NCI-H510A treated with DMSO at 0.1 percent for 48 hours (cell line): Measurements from ENCODE around the gene TRERF1.

Source experiments
- DNase-seq: peaks from one replicate; lab custom pipeline; 2025; lab: John Stamatoyannopoulos, UW

Gene TRERF1

DNA sequence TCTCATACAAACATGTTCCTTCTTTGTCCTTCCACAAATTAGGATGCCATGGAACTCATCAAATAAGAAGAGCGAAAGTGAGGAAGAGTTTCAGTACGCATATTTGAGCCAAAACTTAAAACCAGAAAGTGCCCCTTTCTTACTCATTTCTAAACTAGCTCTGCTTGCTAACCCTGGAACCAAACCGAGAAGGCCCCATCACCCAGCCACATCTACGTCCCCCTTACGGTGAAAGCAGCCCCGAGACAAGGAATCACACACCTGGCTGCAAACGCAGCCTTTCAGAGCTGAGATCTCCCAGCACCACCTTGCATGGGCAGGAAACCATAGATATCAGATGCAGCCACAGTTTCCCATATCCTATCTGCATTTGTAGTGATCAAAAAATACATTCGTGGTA is 28.5 kb downstream of the TRERF1 start:
- DNase-seq = no peak

DNA sequence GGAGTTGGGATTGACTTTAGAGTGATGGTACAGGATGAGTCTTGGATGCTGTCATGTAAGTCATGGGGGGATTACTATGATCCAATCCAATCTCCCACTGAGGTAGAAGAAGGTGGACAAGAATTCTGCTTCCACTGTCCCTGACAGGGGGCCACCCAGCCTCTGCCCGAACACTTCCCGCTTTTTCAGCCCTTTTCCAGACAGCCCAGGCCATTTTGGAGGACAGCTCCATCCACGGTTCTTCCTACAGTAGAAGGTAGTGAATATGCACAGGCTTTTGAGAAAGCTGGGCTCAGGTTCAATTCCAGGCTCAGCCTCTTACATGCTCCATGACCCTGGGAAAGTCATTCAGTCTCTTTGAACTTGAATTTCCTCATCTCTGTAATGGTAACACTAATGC is 31.0 kb downstream of the TRERF1 start:
- DNase-seq = no peak

DNA sequence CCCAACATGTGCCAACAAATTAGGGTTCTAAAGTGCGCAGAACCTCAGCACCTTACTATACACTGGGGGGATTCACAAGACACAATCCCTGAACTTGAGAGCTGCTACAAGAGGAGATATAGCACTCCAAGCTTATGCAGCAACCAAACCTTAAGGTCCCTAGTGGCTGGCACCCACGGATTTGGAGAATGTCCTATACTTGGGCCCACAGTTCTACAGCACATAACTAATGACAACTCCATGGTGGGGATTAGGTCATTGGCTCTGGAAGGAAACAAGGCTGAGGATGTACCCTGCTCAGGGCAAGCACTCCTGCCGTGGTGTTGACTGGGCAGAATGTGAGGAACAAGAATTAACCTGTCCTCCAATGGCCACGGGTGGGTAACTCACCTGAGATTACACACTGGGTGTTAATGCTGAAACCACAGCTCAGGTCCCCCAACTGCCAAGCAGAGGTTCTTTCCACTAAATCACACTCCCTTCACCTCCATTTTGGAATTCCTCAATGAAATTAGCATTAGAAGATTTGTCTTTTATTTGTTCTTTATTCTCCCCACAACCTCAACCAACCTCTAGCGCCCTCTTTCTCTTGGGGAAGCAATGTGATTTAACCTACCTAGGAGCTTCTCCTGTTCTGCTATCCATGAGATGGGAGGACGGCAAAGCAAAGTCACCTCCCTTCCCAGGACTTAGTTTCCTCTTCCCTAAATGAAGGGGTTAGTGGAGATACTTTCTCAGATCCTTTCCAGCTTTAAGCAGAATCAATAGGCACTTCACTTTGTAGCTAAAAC is 32.0 kb downstream of the TRERF1 start:
- DNase-seq = no peak

DNA sequence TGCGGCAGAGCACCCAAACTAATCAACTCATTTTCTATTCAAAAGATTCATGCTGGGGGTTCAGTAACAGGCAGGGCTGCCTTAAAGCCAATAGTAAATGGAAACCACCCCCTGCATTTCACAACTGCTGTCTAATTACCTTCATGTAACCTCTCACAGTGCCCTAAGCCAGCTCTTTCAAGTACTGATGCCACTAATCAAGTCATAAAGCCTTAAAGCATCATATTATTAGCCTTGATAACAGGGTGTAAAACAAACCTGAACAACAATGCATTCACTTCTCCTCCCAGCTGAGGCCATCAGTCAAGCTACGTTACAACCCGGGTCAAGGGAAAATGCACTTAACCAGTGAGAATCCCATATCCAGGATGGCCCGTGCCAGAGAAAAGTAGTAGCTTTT is 33.0 kb downstream of the TRERF1 start:
- DNase-seq = no peak

DNA sequence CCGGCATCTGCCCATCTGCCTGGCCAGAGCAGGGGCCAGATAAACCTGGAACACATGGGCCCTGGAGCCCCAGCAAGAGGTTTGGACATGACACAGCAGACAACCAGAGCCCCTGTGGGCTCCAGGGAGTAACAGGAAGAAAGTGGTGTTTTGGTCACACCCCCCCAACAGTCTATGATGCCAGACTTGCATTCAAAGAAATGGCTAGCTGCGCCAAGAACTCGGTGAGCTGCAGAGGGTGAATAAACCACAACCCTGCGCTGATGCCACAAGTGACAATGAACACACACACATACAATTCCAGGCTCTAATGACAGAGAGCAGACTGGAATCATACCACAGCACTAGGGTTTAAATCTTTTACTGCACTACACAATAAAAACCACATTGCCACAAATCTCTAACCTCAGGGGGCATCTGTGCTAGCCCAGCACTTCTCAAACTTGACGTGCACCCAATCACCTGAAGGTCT is 34.0 kb downstream of the TRERF1 start:
- no peak for DNase-seq

DNA sequence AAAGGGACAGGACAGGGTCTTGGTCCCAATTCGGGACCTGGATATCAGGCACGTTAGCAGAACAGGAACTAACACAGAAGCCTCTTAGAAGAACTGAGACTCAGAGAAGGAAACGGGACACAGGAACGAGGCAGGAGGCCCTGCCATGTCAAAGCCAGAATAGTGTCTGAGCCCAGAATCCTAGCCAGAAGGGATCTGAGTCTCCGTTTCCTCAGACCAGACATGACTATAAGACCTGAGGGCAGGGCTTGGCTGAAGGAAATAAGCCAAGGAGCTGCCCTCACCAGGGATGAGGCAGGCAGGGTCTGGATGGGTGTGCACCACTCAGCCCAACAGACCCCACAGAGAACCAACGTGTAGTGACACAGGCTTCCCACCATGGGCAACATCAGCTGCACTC is 40.3 kb downstream of the TRERF1 start:
- DNase-seq = no peak

DNA sequence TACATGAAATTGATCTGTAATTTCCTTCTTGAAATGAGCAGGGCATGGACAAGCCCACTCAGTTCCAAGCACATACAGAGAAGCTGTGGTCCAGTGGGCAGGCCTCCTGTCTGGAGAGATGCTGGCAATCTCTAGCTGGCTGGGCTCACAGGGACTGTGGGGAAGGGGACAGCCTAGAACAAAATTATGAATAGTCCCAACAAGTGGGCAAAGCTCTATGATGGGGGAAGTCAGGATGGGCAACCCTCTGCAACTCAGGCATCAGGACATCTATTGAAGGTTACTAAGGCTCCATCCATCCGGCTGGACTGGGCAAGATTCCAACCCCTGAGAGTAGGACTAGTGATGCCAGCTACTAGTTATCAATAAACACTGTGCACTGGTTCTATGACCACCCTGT is 40.9 kb downstream of the TRERF1 start:
- no peak for DNase-seq

DNA sequence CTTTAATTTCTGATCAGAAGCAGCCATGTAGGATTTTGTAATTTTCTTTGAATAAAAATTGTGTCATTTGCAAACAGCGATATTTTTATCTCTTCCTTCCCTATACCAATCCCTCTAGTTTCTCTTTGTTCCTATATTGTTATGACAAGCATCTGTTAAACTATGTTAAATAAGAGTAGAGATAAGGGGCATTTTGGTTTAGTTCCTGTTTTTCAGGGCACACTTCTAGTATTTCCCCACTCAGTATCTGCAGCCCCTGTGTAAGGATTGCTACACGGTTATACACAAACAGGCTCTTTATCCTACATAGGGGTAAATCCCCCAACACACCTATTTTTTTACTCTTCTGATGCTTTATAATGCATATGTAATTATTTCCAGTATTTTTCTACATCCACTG is 42.1 kb downstream of the TRERF1 start:
- no peak for DNase-seq

DNA sequence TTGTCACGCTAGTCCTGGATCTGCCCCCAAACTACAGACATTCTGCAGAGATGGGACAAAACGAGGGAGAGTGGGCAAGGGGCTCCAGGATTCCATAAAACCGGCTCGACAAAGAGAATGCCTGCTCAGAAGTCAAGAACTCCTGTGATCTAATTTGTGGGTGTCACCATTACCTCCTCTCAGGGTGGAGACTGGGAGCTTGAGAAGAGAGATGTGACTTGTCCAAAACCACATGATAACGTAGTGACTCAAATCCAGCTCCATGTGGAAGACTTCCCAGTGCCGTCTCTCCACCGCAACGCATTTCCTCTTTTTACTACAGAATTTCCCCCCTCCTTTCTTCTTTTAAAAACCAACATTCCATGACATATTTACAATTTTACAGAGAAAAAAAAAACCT is 44.3 kb downstream of the TRERF1 start:
- DNase-seq = no peak

DNA sequence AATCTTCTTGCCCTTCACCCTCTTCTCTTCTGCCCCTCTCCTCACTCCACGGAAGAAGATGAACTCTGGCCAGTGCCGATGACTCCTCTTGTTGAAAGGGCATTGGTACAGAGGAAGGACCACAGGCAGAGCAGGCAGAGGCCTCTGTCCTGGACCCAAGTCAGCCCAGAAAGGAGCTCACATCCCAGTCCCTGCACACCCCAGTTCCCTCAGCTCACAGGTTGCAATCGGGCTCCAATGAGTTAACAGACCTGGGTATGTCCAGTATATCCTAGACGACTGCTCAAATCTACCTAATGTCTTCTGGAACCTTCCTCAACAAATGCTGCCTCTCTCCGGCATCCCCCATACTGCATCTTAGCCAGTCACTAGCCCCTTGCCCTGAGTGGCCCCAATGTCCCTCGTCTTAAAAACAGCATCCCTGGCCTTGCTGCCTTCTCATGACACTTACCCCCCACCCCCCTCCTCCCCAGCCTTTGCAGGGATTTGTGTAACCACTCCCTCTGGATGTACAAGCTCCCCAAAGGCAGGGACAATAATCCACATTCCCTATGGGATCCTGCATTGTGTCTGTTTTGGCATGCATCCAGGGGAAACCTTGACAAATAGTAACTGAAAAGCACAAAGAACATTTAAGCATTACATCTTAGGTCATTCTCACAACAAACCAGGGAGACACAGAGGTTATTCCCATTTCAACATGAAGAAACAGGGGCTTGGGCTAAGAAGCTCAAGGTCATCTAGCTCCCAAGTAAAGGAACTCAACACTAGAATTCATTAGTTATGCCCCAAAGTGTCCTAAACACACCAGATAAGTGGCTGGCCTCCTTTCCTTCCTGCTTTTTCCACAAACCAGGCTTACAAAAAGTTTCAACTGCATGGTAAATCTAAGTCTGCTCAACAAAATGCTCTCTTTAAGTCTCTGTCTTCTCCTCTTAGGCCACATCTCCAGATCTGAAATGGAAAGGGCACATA is 45.1 kb downstream of the TRERF1 start:
- DNase-seq = no peak

DNA sequence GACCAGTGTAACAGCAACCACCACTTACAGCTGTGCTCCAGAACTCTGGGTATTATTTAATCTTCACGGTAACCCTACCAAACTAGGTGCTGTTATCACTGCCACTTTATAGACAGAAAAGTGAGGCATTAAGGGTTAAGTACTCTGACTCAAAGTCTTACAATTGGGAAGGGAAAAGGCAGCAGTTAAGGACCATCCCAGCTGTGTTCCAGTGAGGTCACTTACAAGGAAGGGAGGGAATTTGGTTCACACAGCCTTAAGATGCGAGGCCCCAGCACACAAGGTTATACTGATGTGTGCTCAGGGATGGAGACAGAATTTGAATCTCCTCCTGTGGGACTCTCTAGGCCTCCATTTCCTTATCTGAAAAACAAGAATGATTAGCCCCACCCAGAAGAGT is 46.7 kb downstream of the TRERF1 start:
- DNase-seq = no peak

DNA sequence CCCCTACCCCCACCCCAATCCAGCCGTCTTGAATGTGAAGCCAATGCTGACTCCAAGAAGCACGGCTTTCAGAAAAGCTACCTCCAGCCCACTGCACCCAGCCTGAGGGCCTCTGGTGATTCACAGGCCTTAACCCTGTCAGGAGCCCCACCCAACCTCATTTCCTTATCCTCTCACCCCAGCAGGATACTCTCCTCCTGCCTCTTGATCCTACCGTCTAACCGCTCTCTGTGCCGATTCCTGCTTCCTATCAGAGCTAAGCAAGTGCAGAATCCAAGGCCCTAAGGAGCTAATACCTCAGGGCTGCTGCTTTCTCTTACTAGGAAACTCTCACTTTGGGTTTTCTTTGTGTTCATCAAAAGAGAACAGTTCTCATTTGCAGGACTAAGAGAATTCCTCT is 47.2 kb downstream of the TRERF1 start:
- no peak for DNase-seq

DNA sequence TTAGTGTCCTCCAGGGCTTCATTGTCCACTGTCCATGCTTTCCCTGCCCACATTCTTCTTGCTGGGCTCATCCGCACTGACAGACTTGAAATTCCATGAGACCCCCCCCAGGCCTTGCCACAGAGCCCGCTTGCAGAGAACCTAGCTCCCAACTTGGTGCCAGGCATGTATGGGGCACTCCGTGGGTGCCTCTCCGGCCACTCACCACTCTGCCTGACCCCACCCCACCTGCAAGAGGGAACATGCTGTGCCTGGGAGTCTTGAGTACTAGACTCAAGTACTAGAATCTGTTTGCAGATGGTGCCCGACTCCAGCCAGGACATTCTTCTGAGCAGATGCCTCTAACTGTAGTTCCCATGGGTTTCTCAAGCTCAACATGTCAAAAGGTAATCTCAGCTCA is 47.9 kb downstream of the TRERF1 start:
- no peak for DNase-seq

DNA sequence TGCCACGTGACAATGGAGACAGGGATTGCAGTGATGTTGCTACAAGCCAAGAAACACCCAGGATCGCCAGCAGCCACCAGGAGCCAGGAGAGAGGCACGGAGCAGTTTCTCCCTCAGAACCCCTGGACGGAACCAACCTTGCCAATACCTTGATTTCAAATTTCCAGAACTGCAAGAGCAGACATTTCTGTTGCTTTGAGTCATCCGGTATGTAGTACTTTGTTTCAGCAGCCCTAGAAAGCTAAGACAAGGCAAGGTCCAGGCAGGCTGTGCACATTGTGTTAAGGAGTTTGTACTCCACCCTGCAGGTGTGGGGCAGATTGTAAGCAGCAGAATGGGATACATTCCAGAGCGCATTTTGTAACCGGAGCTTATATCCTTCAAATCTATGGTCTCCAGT is 48.3 kb downstream of the TRERF1 start:
- no peak for DNase-seq

DNA sequence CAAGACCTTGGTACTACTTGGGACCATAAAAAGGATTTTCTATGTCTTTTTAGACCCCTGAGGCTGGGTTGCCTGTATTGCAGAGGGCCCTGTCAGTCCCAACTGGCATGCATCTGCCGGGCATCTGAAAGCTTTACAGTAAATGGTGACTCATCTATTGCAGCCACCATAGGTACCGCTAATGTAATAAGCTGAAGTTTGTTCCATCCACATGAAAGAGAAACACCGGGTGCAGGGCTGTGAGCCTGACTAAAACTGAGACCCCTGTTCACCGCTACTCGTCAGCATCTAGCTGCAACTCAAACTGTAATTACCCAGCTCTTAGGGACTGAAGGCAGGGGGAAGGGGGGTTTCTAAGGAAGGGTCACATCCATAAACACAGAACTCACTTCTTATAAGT is 49.5 kb downstream of the TRERF1 start:
- DNase-seq = no peak

DNA sequence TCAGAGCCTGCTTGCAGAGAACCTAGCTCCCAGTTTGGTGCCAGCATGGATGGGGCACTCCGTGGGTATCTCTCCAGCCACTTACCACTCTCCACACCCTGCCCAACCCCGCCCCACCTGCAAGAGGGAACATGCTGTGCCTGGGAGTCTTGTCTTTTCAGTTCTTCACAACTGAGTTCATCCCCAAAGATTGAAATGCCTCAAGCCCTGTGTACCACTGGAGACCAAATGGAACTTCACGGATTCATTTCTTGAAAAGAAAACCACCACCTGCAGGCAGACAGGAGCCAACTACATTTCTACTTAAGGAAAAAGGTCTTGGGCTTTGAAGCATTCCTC is 50.1 kb downstream of the TRERF1 start:
- DNase-seq = no peak

DNA sequence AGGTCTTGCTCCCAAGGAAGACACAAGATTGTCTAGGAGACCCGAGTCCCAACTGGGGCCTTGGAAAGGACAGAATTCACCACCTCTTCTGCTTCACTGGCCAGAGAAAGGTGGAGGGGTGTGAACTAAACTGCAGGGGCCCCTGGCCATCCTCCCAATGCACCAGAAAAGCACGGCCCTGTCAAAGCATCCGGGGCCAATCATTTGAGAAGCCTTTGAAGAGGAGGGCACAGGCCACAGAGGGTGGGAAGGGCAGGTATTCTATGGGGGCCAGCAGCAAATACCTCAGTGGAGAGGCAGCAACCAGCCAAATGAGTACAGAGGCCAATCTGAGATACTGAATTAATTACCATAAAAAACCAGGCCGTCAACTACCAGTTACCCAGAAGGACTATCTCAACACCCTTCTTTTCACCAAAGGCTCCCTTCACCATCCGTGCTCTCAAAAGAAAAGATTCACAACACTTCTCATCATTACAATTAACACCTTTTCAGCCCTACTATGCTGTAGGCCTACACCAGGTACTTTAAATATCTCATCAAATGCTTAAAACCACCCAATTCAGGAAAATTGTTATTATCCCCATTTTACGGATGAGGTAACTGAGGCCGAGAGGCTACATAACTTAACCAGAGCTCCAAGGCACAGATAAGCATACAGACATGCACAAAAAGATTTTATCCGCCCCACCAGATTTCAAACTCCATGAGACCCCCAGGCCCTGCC is 50.7 kb downstream of the TRERF1 start:
- no peak for DNase-seq

DNA sequence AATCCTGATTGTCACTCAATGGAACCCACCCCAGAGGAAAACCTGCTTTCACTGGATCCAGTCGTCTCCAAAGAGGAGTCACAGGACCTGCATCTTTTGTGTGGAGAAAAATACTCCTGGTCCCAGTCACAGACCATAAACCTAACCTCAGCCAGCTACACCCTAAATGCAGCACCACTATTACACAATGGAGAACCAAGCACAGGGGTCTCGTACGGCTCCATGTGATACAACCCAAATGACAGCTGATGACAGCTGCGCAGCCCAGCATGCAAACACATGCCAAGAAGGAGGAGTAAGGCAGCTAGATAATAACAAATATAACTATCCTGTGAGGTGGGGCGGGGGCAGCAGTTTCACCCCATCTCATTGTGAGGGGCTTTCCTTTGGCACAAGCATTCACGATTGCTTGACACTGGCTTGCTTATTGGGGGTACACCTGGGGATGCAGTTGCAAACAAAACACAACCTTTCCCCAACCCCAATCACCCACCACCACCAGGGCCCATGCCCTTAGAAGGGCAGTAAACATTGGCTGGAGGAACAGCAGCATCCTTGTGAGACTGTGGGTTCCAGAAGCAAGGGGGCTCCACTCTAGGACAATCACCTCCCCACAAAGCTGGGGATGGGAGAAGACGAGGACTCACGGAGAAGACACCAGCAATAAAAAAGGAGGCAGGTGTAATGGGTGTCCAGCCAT is 51.5 kb downstream of the TRERF1 start:
- DNase-seq = no peak

DNA sequence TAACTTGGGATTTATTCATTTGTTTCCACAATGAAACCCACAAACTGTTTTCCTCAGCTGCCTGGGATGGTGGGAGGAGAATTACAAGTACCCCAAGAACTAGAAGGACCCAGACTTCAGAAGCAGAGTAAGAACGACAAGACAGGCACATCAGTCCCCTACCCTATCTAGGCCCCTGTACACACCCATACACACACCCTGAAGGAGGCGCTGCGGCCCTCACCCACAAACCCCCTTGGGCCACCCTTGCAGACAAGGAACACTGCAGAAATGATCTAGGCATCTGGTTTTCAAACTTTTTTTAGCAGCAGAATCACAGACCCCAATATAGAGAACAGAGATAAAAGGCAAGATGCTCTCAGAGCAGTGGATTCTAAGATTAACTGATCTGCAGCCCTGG is 55.0 kb downstream of the TRERF1 start:
- DNase-seq = no peak

DNA sequence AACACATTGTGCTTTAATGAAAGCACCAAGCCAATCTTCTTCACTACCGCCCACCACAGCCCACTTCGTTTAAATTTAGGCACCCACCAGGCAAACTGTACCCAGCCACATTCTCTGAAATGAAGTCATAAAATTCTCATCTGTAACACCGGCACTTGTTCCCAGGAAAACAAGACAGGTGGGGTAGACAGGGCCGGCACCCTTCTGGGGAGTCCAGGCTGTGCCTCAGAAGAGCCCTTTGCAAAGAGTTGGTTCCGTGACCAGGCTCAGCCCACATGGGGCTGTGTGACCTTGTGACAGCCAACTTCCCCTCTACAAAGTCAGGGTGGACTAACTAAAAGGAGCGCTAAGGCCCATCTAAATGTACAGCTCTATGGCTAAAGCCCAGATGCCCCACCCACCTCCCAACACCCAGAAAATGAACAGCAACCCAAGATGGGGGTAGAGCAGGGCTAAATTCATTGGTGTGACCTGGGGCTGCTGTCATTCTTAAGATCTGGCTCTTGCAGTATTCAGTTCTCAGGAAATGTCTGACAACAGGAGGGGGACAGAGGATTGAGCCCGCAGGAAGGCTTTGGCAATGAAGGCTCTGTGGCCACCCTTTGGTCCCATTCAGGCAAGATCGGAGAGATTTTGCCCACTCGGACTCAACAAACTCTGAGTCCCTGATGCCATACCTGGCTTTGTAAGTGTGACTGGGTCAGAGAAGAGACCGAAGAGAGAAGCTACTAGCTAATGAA is 56.7 kb downstream of the TRERF1 start:
- DNase-seq = no peak

DNA sequence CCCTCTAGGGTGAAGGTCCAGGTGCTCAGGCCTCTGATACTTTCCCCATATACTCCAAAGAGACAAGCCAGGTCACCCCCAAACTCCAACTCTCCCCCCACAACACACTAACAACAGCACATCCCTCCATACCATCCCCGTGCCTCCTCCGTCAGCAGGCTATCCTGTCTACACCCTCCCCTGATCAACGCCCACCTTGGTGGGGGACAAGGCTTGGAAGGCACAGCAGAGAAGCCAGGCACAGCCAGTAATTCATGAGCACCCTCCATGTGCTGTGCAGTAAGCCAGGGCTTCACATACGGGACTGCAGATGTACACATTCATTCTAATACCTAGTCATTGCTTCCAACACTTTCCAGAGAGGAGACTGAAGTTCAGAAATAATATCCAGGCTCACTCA is 57.6 kb downstream of the TRERF1 start:
- DNase-seq = no peak
